GM21576 (cell line): Measurements from ENCODE around the gene PGA3.
"Not testable (repeated sequence)": the region's sequence is repeated elsewhere in the genome, so short reads cannot be mapped to it uniquely, and the experiment has no call there.

Source experiments
- ATAC-seq: cut with Tn5 transposase; IDR thresholded peaks from one replicate; pipeline ENCODE4 v1.9.1; 2021; ENCODE audit warnings: mild to moderate bottlenecking, moderate library complexity; ENCODE audit not compliant: unreplicated experiment

Gene PGA3

DNA sequence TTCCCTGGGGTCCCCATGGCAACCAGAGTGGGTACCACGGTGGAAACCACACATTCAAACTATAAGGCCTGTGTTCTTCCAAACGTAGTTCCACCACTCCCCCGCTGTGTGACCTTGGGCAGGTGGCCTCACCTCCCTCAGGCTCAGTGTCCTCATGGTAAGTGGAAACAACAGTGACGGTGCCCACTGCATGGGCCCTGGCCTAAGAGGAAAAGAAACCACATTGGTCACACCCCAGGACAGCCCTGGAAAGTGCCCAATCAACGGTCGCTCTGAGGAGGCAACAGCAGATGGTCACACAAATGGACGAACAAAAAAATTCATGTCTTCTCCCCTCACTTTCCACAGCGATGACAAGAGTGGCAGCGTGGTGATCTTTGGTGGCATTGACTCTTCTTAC lies 44.8 kb downstream of the PGA3 start:
- ATAC-seq = not testable (repeated sequence)

DNA sequence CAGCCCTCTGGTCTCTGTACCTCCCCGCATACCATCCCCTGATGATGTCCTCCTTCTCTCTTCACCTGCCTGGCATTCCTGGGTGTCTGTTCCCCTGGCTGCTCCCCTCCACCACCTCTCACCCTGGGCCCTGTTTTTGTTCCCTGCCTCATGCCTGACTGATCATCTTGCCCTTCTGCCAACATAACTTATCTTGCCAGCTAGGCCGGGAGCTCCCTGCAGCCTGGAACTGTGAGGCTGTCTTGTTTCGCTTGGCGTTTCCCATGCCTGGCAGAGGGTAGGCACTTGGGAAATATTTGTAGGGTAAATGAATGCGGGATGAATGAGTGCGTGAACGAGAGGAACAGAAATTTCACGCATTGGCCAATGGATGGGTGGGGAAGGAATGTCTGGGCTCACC lies 45.9 kb downstream of the PGA3 start:
- not testable (repeated sequence) for ATAC-seq

DNA sequence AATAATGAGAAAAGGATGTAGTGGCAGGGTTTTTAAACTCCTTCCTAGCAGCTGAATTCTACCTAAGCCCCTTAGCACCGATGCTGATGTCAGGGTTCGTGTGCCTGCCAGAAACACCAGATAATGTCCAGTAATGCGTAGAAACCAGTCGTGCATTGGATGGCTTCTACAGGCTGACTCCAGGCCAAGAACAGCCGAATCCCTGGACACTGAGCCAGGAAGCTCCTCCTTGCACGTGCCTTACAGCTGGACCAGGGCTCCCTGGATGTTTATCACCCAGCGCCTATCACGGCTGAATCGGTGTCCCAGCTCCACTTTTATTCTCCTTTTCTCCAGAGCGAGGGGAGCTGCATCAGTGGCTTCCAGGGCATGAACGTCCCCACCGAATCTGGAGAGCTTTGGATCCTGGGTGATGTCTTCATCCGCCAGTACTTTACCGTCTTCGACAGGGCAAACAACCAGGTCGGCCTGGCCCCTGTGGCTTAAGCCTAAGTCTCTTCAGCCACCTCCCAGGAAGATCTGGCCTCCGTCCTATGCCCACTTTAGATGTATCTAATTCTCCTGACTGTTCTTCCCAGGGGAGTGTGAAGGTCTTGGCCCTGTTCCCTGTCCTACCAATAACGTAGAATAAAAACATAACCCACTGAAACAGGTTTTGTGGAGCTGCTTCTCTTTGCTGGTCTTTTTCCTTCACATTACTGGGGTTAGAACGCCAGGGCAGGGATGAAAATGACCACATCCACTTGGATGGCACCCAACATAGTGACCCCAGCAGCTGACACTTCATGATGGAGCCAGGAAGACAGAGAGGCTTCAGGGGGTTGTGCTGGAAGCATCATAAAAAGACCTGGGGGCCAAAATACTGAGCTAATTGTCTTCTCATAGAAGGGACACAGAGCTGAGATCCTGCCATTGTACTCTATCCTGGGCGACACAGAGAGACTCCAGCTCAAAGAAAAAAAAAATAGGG lies 47.8 kb downstream of the PGA3 start:
- ATAC-seq = not testable (repeated sequence)

DNA sequence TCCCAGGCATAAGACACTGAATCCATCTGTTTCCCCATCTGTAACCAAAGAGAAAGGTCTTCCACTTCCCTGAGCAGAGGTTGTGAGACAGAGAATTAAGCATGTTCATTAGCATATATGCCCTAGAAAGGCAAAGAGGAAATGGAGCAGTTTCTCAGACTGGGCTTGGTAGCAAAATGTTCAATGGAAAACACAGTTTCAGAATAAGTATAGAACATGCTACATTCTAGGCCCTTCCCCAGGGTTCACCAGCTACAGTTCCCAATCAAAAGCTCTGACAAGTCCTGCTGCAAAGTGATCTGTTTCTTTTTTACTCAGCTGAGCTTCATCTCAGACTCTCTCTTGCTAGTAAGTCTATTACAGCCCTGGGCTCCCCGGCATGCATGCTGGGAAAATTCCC lies 49.0 kb downstream of the PGA3 start:
- ATAC-seq = not testable (repeated sequence)

GRCh38 chr11:61254403-61255025 lies 51.2 kb downstream of the PGA3 start:
- ATAC-seq = no peak

DNA sequence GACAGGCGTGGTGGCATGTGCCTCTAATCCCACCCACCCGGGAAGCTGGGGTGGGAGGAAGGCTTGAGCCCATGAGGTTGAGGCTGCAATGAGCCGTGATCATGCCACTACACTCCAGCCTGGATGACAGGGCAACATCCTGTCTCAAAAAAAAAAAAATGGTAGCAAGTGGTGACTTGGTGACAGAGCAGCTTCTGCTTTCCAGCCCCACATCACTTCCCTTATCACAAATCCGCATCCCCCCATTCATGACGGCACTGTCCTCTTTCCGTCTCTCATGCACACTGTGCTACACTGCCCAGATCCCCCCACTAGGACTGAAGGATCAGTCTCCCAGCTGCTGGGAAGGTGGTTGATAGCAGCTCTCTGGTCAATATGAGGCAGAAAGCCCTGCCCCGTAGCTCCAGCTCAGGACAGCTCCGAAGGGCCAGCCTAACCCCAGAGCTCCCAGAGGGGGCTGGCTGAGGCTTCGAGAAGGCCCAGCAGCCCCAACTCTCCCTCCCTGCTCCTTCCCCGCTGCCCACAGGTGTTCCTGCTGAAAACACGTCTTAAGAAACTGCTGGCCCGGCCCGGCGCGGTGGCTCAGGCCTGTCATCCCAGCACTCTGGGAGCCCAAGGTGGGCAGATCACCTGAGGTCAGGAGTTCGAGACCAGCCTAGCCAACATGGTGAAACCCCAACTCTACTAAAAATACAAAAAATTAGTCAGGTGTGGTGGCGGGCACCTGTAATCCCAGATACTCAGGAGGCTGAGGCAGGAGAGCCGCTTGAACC lies 53.6 kb downstream of the PGA3 start:
- ATAC-seq = no peak

- ATAC-seq = no peak
Measured at GRCh38 chr11:61258546-61258945, 55.2 kb downstream of the PGA3 start.

- no peak for ATAC-seq
Measured at GRCh38 chr11:61259363-61259762, 56.0 kb downstream of the PGA3 start.
